HepG2 (cell line): Measurements from ENCODE around the gene TPRG1L. TPM values are rescaled to one million over a fixed set of nuclear protein-coding genes. Genes with fewer than 3 reads are reported as not detected.
A peak's percentile ranks its signal among the peaks of the same experiment; 100 is the strongest.

Experiments
- ATAC-seq: fragments of 200-7000 bp; cut with Tn5 transposase; 3 replicates; pipeline ENCODE4 v1.9.1; 2020; ENCODE audit warnings: mild to moderate bottlenecking, moderate library complexity
- BruUV-seq: library from RNA; stranded (reverse); fragments of 400-500 nt; replicated peaks from 2 replicates; lab custom pipeline; 2021; lab: Mats Ljungman, UMichigan
- CTCF ChIA-PET: fragments of 300-600 bp; formaldehyde crosslinking; extraction: SDS; loops from one replicate; lab custom pipeline; 2021; ENCODE audit warnings: low total read pairs, inconsistent platforms, low intra/inter-chr PET ratio; lab: Yijun Ruan, JAX
- POLR2A ChIA-PET: fragments of 350-600 bp; sonication (Branson Sonifier 250); formaldehyde crosslinking; loops from one replicate; lab custom pipeline; 2020; ENCODE audit warnings: antibody characterized with exemption, inconsistent platforms; lab: Yijun Ruan, JAX
- DNase-seq: peaks from one replicate; pipeline ENCODE4 v3.0.0-alpha.2; 2015; ENCODE audit warnings: low spot score
- FAIRE-seq: peaks from 3 replicates; lab custom pipeline; 2011; peaks lifted over from hg19 to GRCh38; lab: Jason Lieb, UNC
- H2AFZ ChIP-seq: one replicate; pipeline ENCODE4 v1.6.1; 2011; ENCODE audit warnings: low read length, inconsistent platforms
- H3K27ac ChIP-seq: fragments of 300-600 bp; 3 replicates; pipeline ENCODE4 v1.8.0; 2011; ENCODE audit warnings: mixed run types, mild to moderate bottlenecking, mixed read lengths, low read length, inconsistent platforms; ENCODE audit not compliant: insufficient read depth; ENCODE audit errors: extremely low read length
- H3K27me3 ChIP-seq, 2 experiments: fragments of 200-600 bp in 1 of 2; 2 replicates in 1 of 2; 3 replicates in 1 of 2; pipeline versions ENCODE4 v1.6.0 to v1.8.0; 2011; ENCODE audit warnings: low read length in 2 of 2, mild to moderate bottlenecking in 2 of 2, moderate library complexity in 2 of 2, inconsistent platforms in 1 of 2; ENCODE audit not compliant: insufficient read depth in 2 of 2, control insufficient read depth in 1 of 2
- H3K36me3 ChIP-seq, 2 experiments: fragments of 200-600 bp in 1 of 2; replicated peaks in 1 of 2; 2 replicates in 1 of 2; 3 replicates in 1 of 2; pipeline versions ENCODE4 v1.5.1 to v1.8.0; 2011; ENCODE audit warnings: low read length in 2 of 2, inconsistent platforms in 1 of 2; ENCODE audit not compliant: insufficient read depth in 2 of 2, control insufficient read depth in 1 of 2
- H3K4me1 ChIP-seq: 2 replicates; pipeline ENCODE4 v1.5.1; 2012; ENCODE audit warnings: low read length, inconsistent platforms; ENCODE audit not compliant: insufficient read depth
- H3K4me2 ChIP-seq: 2 replicates; pipeline ENCODE4 v1.6.0; 2011; ENCODE audit warnings: low read depth, low read length, inconsistent platforms
- H3K4me3 ChIP-seq, 3 experiments: fragments of 200-600 bp in 1 of 3; sonication (generic), shearing (Covaris generic) in 1 of 3; replicated peaks in 1 of 3; 2 replicates each; pipeline ENCODE4 v1.5.1; 2011 to 2016; ENCODE audit warnings: low read length in 3 of 3, inconsistent platforms in 2 of 3, low read depth in 2 of 3, mild to moderate bottlenecking in 2 of 3, control low read depth in 1 of 3, mixed read lengths in 1 of 3; ENCODE audit not compliant: insufficient read depth in 1 of 3
- H3K79me2 ChIP-seq: one replicate; pipeline ENCODE4 v1.6.1; 2011; ENCODE audit warnings: low read length, inconsistent platforms; ENCODE audit not compliant: insufficient read depth
- H3K9ac ChIP-seq: 2 replicates; pipeline ENCODE4 v1.6.0; 2011; ENCODE audit warnings: mild to moderate bottlenecking, low read depth, low read length, inconsistent platforms; ENCODE audit not compliant: insufficient read depth
- H3K9me3 ChIP-seq: 2 replicates; pipeline ENCODE4 v1.5.1; 2012; ENCODE audit warnings: mild to moderate bottlenecking, low read length
- H4K20me1 ChIP-seq: 2 replicates; pipeline ENCODE4 v1.6.0; 2011; ENCODE audit warnings: inconsistent platforms, mild to moderate bottlenecking, low read length, moderate library complexity; ENCODE audit not compliant: insufficient read depth
- CREB1 ChIP-seq, 2 experiments: fragments of 450-650 bp in 1 of 2; IDR thresholded peaks; 2 replicates each; pipeline ENCODE4 v1.6.1; 2016 to 2017; ENCODE audit warnings: control low read depth in 1 of 2, mild to moderate bottlenecking in 1 of 2, missing compliant biosample characterization in 1 of 2, missing genetic modification characterization in 1 of 2
- RNF219 ChIP-seq: sonication (generic); formaldehyde crosslinking; IDR thresholded peaks from 2 replicates; pipeline ENCODE4 v1.5.0; 2020; ENCODE audit warnings: mild to moderate bottlenecking, missing genetic modification reagents
- RXRA ChIP-seq: sonication (generic); formaldehyde crosslinking; IDR thresholded peaks from 2 replicates; pipeline ENCODE4 v1.5.1; 2020; ENCODE audit warnings: missing genetic modification reagents
- ZBTB14 ChIP-seq: sonication (generic); formaldehyde crosslinking; IDR thresholded peaks from 2 replicates; pipeline ENCODE4 v1.4.0; 2020; ENCODE audit warnings: missing genetic modification reagents
- ZBTB38 ChIP-seq: sonication (generic); formaldehyde crosslinking; IDR thresholded peaks from 2 replicates; pipeline ENCODE4 v1.5.1; 2020; ENCODE audit warnings: mild to moderate bottlenecking, missing genetic modification reagents
- WGBS: methylation state at CpG from one replicate; pipeline ENCODE4 v1.1.6; 2017; ENCODE audit warnings: low lambda C conversion rate; 5-methylcytosine and 5-hydroxymethylcytosine counted together
- in situ Hi-C: cut with HindIII; loops from 2 replicates; pipeline ENCODE4 v1.10.0; 2017; ENCODE audit warnings: low pct_unique_long_range_greater_than_20kb; ENCODE audit not compliant: extremely low pct_ligation_motif_present
- intact Hi-C: fragments of 100-400 bp; cut with micrococcal nuclease; formaldehyde crosslinking; loops from one replicate; pipeline ENCODE4 v1.10.0; 2022; ENCODE audit not compliant: unreplicated experiment
- polyA plus RNA-seq, 8 experiments: library from polyadenylated mRNA; depleted of rRNA in 3 of 8; stranded (reverse) in 7 of 8; unstranded in 1 of 8; fragments of >200 nt; fragmentation: Illumina TruSeq in 4 of 8; extraction: Trizol in 4 of 8; gene quantifications; 2 replicates each; pipeline versions ENCODE4 v1.2.1 to v1.2.3, GENCODE V29; 2011 to 2016; ENCODE audit warnings: low read depth in 4 of 8, missing spikeins in 1 of 8, mixed read lengths in 1 of 8; ENCODE audit not compliant: insufficient read depth in 1 of 8
- total RNA-seq, 5 experiments: library from RNA; depleted of rRNA; stranded (reverse); fragments of >200 nt; fragmentation: Illumina TruSeq; extraction: Trizol; gene quantifications; 2 replicates each; pipeline ENCODE4 v1.2.3, GENCODE V29; 2016; ENCODE audit warnings: low read depth in 1 of 5
- TF ChIP-seq, protein P1 (sequence below): sonication (generic); formaldehyde crosslinking; IDR thresholded peaks from 2 replicates; pipeline ENCODE4 v1.4.0; 2020; ENCODE audit warnings: missing genetic modification reagents

Gene TPRG1L
- total and polyA plus RNA-seq, 2 of the 13 experiments (the other 11 are each of a cell fraction or from before 2014, with no cell fraction given), result 21.3 to 37.4 TPM

DNA sequence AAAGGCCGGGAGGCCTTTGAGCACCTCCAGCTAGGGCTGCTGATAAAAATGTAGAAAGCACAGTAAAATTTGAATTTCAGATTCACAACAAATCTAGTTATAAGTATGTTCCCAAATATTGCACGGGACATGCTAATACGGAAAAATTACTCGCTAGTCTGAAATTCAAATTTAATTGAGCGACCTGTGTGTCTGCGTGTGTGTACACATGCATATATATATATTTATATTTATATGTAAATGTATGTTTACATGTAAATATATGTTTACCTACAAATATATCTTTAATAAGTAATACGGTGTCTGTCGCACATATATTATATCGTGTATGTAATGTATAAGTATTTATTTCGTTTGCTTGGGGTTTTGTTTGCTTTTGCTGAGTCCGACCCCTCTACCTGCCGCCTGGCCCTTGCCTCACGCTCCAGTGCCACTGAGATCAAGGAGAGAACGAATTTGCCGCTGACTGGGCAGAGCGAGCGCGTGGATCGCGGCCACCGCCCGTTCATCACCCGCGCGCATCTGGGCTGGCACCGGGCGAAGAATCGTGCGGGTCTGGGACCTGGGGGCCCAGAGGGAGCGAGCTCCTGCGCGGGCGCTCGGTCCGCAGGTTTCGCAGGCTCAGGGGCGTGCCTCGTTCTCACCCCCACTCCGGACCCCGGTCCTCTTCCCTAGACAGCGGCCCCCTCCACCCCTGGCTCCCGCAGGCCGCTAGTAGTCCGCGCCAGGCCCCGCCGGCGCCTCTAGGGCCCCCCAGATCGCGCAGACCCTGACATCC, 25.6 kb downstream of the TPRG1L start:
- BruUV-seq, result no TSS peak
- TF ChIP-seq ZBTB14 (CRISPR knock-in tag), result no peak
- TF ChIP-seq, protein P1, sequence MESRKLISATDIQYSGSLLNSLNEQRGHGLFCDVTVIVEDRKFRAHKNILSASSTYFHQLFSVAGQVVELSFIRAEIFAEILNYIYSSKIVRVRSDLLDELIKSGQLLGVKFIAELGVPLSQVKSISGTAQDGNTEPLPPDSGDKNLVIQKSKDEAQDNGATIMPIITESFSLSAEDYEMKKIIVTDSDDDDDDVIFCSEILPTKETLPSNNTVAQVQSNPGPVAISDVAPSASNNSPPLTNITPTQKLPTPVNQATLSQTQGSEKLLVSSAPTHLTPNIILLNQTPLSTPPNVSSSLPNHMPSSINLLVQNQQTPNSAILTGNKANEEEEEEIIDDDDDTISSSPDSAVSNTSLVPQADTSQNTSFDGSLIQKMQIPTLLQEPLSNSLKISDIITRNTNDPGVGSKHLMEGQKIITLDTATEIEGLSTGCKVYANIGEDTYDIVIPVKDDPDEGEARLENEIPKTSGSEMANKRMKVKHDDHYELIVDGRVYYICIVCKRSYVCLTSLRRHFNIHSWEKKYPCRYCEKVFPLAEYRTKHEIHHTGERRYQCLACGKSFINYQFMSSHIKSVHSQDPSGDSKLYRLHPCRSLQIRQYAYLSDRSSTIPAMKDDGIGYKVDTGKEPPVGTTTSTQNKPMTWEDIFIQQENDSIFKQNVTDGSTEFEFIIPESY, result 0 out of 2 replicates have a peak, but pooled peaks have one; percentile 11
- TF ChIP-seq ZBTB38 (CRISPR knock-in tag), result peak; percentile 31; the same call in 1 of the 2 replicates
- no peak for TF ChIP-seq CREB1 (IDR thresholded peaks at IDR 0.05)
- peak; percentile 6; the same call in 1 of the 2 replicates for TF ChIP-seq CREB1 (CRISPR knock-in tag; IDR thresholded peaks at IDR 0.05)
- 0 out of 2 replicates have a peak, but pooled peaks have one; percentile 6 for TF ChIP-seq RXRA (CRISPR knock-in tag)
- TF ChIP-seq RNF219 (CRISPR knock-in tag), result no peak
- Histone ChIP-seq H3K36me3 (peaks cover 5 to 9% of the 10 kb centered on the region in 2 experiments; a peak in 3 of 5 replicates), H3K79me2 (peaks cover 7% of the 10 kb centered on the region), H3K4me3 (peak overlapping the region in 1 of 3 experiments; percentile 98; a peak in 3 of 6 replicates), H3K9ac (no peak overlapping the region), H3K27me3 (peaks cover 2 to 11% of the 10 kb centered on the region in 2 experiments; a peak in 3 of 5 replicates), H4K20me1 (no peaks in the 10 kb centered on the region), H3K27ac (no peak overlapping the region), H2AFZ (no peak overlapping the region), H3K4me1 (peaks cover 25% of the 10 kb centered on the region), H3K4me2 (peak overlapping the region; percentile 88), H3K9me3 (no peaks in the 10 kb centered on the region)
- in situ Hi-C loops, result no loop called here
- no peak for FAIRE-seq
- ChIA-PET CTCF (no interaction called here), POLR2A (interaction anchor here (0.8 to 0.9 kb wide), 2 partner anchors 16 to 179 kb away, joined by 3 read pairs; no protein-coding TSS in a partner anchor)
- no peak for ATAC-seq
- no peak for DNase-seq
- 78% methylated on average over 37 of the region's 50 CpGs for WGBS
- intact Hi-C loops, result loop anchor here (2.0 kb wide), 1 partner anchor 26 kb away; the partner anchor contains the start of gene TPRG1L
